K562 (cell line): ENCODE data around the gene NCOA6. TPM values are rescaled to one million over a fixed set of nuclear protein-coding genes. Genes with fewer than 3 reads are reported as not detected.

Source experiments
- E2F3 ChIP-seq: fragments of 250-450 bp; sonication (Bioruptor Pico); IDR thresholded peaks from 2 replicates; pipeline ENCODE4 v1.4.0; 2020; ENCODE audit warnings: mild to moderate bottlenecking
- NFIC ChIP-seq: fragments of 450-650 bp; IDR thresholded peaks from 2 replicates; pipeline ENCODE4 v1.6.1; 2017; ENCODE audit warnings: mild to moderate bottlenecking, inconsistent platforms
- PTTG1 ChIP-seq: fragments of 450-650 bp; IDR thresholded peaks from 2 replicates; pipeline ENCODE4 v1.6.1; 2016; ENCODE audit warnings: low read depth, mild to moderate bottlenecking, missing genetic modification characterization, missing compliant biosample characterization
- SMAD1 ChIP-seq: fragments of 150-350 bp; IDR thresholded peaks from 2 replicates; pipeline ENCODE4 v1.6.1; 2014; ENCODE audit warnings: low read length, low read depth; ENCODE audit not compliant: partially characterized antibody
- SMC3 ChIP-seq: conservative IDR thresholded peaks from 2 replicates; pipeline ENCODE4 v1.6.1; 2011; ENCODE audit warnings: low read depth, low read length, improper control_type of control experiment; ENCODE audit not compliant: insufficient read depth
- TCF3 ChIP-seq: sonication (generic); formaldehyde crosslinking; IDR thresholded peaks from 2 replicates; pipeline ENCODE4 v1.4.0; 2020; ENCODE audit warnings: mild to moderate bottlenecking, missing genetic modification reagents
- XRCC3 ChIP-seq: fragments of 450-650 bp; IDR thresholded peaks from 2 replicates; pipeline ENCODE4 v1.6.1; 2017; ENCODE audit warnings: mild to moderate bottlenecking, moderate library complexity
- ZNF316 ChIP-seq: fragments of 450-650 bp; IDR thresholded peaks from 2 replicates; pipeline ENCODE4 v1.6.1; 2016
- polyA plus RNA-seq, 8 experiments: library from polyadenylated mRNA; depleted of rRNA in 4 of 8; stranded (reverse) in 5 of 8; unstranded in 3 of 8; fragments of >200 nt; fragmentation: Nextera tagmentation in 2 of 8; fragmentation: Illumina TruSeq in 1 of 8; extraction: Ambion mirVana in 2 of 8; extraction: Trizol in 1 of 8; gene quantifications; 2 replicates each; pipeline versions ENCODE4 v1.2.1 to v1.2.3, GENCODE V29; 2011 to 2014; ENCODE audit warnings: inconsistent platforms in 1 of 8, missing spikeins in 1 of 8
- total RNA-seq, 7 experiments: library from RNA; depleted of rRNA in 6 of 7; stranded (reverse); fragments of >200 nt in 6 of 7; fragmentation: Illumina TruSeq in 2 of 7; extraction: Trizol in 2 of 7; gene quantifications; 2 replicates each; pipeline versions ENCODE4 v1.2.1 to v1.2.3, GENCODE V29; 2011 to 2021; ENCODE audit warnings: low replicate concordance in 1 of 7
- TF ChIP-seq, protein P1 (sequence below), 2 experiments: fragments of 450-650 bp in 1 of 2; sonication (generic) in 1 of 2; formaldehyde crosslinking in 1 of 2; IDR thresholded peaks; 2 replicates each; pipeline versions ENCODE4 v1.7.1 to v1.9.0; 2016 to 2022; ENCODE audit warnings: inconsistent platforms in 1 of 2, mild to moderate bottlenecking in 1 of 2, missing genetic modification reagents in 1 of 2
- TF ChIP-seq, protein P2 (sequence below): sonication (generic); formaldehyde crosslinking; IDR thresholded peaks from 2 replicates; pipeline ENCODE4 v1.8.0; 2023; ENCODE audit warnings: mild to moderate bottlenecking, missing genetic modification reagents
- TF ChIP-seq, protein P3 (sequence below): fragments of 450-650 bp; IDR thresholded peaks from 2 replicates; pipeline ENCODE4 v1.7.1; 2018; ENCODE audit warnings: mild to moderate bottlenecking, low read depth; ENCODE audit not compliant: partially characterized antibody

Gene NCOA6
- total and polyA plus RNA-seq, 9 of the 15 experiments (the other 6 are each of a cell fraction or from before 2014, with no cell fraction given) = 6.1 to 25.0 (median 9.5) TPM

DNA sequence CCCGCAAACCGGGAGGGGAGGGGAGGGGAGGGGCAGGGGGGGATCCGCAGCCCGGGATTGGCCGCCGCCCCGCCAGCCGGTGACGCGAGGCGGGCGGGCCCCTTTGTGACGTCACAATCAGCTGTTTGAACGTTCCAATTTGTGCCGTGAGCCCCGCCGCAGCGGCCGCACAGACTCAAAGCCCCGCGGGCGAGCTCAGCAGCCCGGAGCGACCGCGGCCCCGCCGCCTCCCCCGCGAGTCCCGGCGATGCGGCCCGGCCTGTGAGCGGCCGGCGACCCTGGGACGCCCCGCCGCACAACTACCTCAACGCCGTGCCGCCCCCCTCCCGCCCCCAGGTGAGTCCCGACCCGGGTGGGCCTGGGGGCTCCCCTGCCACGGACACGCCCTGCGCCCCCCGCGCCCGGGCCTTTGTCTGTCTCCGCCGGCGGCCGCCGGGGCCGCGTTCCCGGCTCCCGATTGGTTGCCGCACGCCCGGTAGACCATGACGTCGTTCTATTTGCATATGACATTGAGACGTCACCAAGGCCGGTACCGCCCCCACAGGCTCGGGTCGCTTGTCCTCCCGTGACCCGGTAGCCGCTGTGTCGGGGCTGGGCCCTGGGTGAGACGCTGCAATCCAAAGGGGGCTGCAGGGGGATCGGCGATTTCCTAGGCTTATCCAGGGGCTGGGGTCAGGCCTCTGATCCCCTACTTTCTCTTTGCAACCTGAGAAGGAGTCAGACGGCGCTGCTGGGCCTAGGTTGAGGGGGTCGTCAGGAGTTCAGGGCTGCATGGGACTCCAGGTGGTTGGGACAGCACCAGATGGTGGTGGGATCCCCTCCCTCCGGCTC, 121.1 kb downstream of the NCOA6 start, which contains the start of gene TP53INP2 (continued):
- TF ChIP-seq, protein P1, sequence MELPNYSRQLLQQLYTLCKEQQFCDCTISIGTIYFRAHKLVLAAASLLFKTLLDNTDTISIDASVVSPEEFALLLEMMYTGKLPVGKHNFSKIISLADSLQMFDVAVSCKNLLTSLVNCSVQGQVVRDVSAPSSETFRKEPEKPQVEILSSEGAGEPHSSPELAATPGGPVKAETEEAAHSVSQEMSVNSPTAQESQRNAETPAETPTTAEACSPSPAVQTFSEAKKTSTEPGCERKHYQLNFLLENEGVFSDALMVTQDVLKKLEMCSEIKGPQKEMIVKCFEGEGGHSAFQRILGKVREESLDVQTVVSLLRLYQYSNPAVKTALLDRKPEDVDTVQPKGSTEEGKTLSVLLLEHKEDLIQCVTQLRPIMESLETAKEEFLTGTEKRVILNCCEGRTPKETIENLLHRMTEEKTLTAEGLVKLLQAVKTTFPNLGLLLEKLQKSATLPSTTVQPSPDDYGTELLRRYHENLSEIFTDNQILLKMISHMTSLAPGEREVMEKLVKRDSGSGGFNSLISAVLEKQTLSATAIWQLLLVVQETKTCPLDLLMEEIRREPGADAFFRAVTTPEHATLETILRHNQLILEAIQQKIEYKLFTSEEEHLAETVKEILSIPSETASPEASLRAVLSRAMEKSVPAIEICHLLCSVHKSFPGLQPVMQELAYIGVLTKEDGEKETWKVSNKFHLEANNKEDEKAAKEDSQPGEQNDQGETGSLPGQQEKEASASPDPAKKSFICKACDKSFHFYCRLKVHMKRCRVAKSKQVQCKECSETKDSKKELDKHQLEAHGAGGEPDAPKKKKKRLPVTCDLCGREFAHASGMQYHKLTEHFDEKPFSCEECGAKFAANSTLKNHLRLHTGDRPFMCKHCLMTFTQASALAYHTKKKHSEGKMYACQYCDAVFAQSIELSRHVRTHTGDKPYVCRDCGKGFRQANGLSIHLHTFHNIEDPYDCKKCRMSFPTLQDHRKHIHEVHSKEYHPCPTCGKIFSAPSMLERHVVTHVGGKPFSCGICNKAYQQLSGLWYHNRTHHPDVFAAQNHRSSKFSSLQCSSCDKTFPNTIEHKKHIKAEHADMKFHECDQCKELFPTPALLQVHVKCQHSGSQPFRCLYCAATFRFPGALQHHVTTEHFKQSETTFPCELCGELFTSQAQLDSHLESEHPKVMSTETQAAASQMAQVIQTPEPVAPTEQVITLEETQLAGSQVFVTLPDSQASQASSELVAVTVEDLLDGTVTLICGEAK (IDR thresholded peaks at IDR 0.05) = no peak; the same call in none of the 2 replicates
- TF ChIP-seq, protein P1 (CRISPR knock-in tag; IDR thresholded peaks at IDR 0.05) = no peak
- TF ChIP-seq SMC3 (no peak), XRCC3 (no peak), TCF3 (CRISPR knock-in tag) (no peak), SMAD1 (peak; percentile 33), PTTG1 (no peak), ZNF316 (no peak), E2F3 (no peak), NFIC (no peak)
- TF ChIP-seq, protein P2, sequence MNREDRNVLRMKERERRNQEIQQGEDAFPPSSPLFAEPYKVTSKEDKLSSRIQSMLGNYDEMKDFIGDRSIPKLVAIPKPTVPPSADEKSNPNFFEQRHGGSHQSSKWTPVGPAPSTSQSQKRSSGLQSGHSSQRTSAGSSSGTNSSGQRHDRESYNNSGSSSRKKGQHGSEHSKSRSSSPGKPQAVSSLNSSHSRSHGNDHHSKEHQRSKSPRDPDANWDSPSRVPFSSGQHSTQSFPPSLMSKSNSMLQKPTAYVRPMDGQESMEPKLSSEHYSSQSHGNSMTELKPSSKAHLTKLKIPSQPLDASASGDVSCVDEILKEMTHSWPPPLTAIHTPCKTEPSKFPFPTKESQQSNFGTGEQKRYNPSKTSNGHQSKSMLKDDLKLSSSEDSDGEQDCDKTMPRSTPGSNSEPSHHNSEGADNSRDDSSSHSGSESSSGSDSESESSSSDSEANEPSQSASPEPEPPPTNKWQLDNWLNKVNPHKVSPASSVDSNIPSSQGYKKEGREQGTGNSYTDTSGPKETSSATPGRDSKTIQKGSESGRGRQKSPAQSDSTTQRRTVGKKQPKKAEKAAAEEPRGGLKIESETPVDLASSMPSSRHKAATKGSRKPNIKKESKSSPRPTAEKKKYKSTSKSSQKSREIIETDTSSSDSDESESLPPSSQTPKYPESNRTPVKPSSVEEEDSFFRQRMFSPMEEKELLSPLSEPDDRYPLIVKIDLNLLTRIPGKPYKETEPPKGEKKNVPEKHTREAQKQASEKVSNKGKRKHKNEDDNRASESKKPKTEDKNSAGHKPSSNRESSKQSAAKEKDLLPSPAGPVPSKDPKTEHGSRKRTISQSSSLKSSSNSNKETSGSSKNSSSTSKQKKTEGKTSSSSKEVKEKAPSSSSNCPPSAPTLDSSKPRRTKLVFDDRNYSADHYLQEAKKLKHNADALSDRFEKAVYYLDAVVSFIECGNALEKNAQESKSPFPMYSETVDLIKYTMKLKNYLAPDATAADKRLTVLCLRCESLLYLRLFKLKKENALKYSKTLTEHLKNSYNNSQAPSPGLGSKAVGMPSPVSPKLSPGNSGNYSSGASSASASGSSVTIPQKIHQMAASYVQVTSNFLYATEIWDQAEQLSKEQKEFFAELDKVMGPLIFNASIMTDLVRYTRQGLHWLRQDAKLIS (CRISPR knock-in tag) = no peak
- TF ChIP-seq, protein P3, sequence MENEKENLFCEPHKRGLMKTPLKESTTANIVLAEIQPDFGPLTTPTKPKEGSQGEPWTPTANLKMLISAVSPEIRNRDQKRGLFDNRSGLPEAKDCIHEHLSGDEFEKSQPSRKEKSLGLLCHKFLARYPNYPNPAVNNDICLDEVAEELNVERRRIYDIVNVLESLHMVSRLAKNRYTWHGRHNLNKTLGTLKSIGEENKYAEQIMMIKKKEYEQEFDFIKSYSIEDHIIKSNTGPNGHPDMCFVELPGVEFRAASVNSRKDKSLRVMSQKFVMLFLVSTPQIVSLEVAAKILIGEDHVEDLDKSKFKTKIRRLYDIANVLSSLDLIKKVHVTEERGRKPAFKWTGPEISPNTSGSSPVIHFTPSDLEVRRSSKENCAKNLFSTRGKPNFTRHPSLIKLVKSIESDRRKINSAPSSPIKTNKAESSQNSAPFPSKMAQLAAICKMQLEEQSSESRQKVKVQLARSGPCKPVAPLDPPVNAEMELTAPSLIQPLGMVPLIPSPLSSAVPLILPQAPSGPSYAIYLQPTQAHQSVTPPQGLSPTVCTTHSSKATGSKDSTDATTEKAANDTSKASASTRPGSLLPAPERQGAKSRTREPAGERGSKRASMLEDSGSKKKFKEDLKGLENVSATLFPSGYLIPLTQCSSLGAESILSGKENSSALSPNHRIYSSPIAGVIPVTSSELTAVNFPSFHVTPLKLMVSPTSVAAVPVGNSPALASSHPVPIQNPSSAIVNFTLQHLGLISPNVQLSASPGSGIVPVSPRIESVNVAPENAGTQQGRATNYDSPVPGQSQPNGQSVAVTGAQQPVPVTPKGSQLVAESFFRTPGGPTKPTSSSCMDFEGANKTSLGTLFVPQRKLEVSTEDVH = peak; percentile 40
